ENCODE measurements around the gene EEF1AKMT3. TPM values are rescaled to one million over a fixed set of nuclear protein-coding genes. Genes with fewer than 3 reads are reported as not detected.

EEF1AKMT3 gene
- total and polyA plus RNA-seq, 8 donors = 3.3 to 61.4 (median 9.2) TPM

GRCh38 chr12:57741844-57742738, 30.3 kb upstream of the EEF1AKMT3 start:
- 39 to 57% (median 45%) methylated on average over 14 of the region's 14 CpGs for WGBS, 5 donors
- peaks cover 4 to 10% (median 8%) of the 10 kb centered on the region in 4 donors for H3K36me3 ChIP-seq
- H3K4me3 ChIP-seq = peak overlapping the region; percentile 11 to 41 (median 36)
- H3K9me3 ChIP-seq = no peaks in the 10 kb centered on the region
- peak; percentile 50 to 67 for DNase-seq
- peaks cover 33 to 57% (median 41%) of the 10 kb centered on the region in 4 donors for H3K4me1 ChIP-seq
- intact Hi-C loops (cut with DNase I; ENCODE audit: low total_unique reads) = no loop called here
- no peak for TF ChIP-seq POLR2A (IDR thresholded peaks at IDR 0.05)
- TF ChIP-seq CTCF (IDR thresholded peaks at IDR 0.05) = no peak
- TF ChIP-seq POLR2AphosphoS5 (IDR thresholded peaks at IDR 0.05) = no peak
- no peak for TF ChIP-seq EP300 (IDR thresholded peaks at IDR 0.05)
- peak overlapping the region in 4 of 5 donors; percentile 10 to 71 (median 29) for H3K27ac ChIP-seq
- H3K27me3 ChIP-seq = peaks cover 8 to 64% (median 35%) of the 10 kb centered on the region in 3 donors

- intact Hi-C loops (cut with DNase I; ENCODE audit: low total_unique reads) = no loop called here
- WGBS, 5 donors = 80 to 96% (median 91%) methylated on average over 2 of the region's 2 CpGs
- peaks cover 20 to 27% (median 25%) of the 10 kb centered on the region in 4 donors for H3K36me3 ChIP-seq
- H3K27me3 ChIP-seq = peaks cover 0 to 47% (median 18%) of the 10 kb centered on the region in 3 donors
- no peak overlapping the region for H3K4me3 ChIP-seq
- no peak for DNase-seq
- peak overlapping the region in 2 of 5 donors; percentile 95 to 97 for H3K27ac ChIP-seq
- peaks cover 16 to 41% (median 24%) of the 10 kb centered on the region in 4 donors for H3K4me1 ChIP-seq
- TF ChIP-seq CTCF (IDR thresholded peaks at IDR 0.05) (no peak), POLR2AphosphoS5 (IDR thresholded peaks at IDR 0.05) (no peak), EP300 (IDR thresholded peaks at IDR 0.05) (no peak), POLR2A (IDR thresholded peaks at IDR 0.05) (no peak)
- no peaks in the 10 kb centered on the region for H3K9me3 ChIP-seq
Measured at GRCh38 chr12:57743769-57744168, 28.6 kb upstream of the EEF1AKMT3 start.

- peak; percentile 73 to 92 for DNase-seq
- H3K27ac ChIP-seq = peak overlapping the region; percentile 87 to 97 (median 95)
- no peak for TF ChIP-seq POLR2AphosphoS5 (IDR thresholded peaks at IDR 0.05)
- TF ChIP-seq EP300 (IDR thresholded peaks at IDR 0.05) = peak; percentile 66
- TF ChIP-seq POLR2A (IDR thresholded peaks at IDR 0.05) = no peak
- TF ChIP-seq CTCF (IDR thresholded peaks at IDR 0.05) = no peak
- intact Hi-C loops (cut with DNase I; ENCODE audit: low total_unique reads) = no loop called here
- H3K4me1 ChIP-seq = peaks cover 11 to 36% (median 20%) of the 10 kb centered on the region in 4 donors
- peak overlapping the region; percentile 63 to 86 (median 73) for H3K4me3 ChIP-seq
- H3K36me3 ChIP-seq = peaks cover 25 to 32% (median 30%) of the 10 kb centered on the region in 4 donors
- H3K27me3 ChIP-seq = peaks cover 0 to 42% (median 13%) of the 10 kb centered on the region in 3 donors
- 7 to 14% (median 9%) methylated on average over 19 to 21 of the region's 21 CpGs for WGBS, 5 donors
- no peaks in the 10 kb centered on the region for H3K9me3 ChIP-seq
Measured at GRCh38 chr12:57744194-57744776, 28.1 kb upstream of the EEF1AKMT3 start.

- H3K4me3 ChIP-seq = peak within 1 kb of the TSS; percentile 63 to 86 (median 73)
- peaks cover 0 to 36% (median 6%) of the 10 kb centered on the region in 3 donors for H3K27me3 ChIP-seq
- H3K36me3 ChIP-seq = peaks cover 25 to 39% (median 37%) of the 10 kb centered on the region in 4 donors
- intact Hi-C loops (cut with DNase I; ENCODE audit: low total_unique reads) = no loop called here
- WGBS, 5 donors = 0 to 1% (median 0%) methylated on average over 29 of the region's 29 CpGs
- no peaks in the 10 kb centered on the region for H3K9me3 ChIP-seq
- H3K4me1 ChIP-seq = peaks cover 10 to 33% (median 18%) of the 10 kb centered on the region in 4 donors
- DNase-seq = peak; percentile 98 to 99
- TF ChIP-seq EP300 (IDR thresholded peaks at IDR 0.05) (no peak), POLR2AphosphoS5 (IDR thresholded peaks at IDR 0.05) (peak; percentile 77 to 81 (median 79)), POLR2A (IDR thresholded peaks at IDR 0.05) (peak in 1 of 4 donors; percentile 37), CTCF (IDR thresholded peaks at IDR 0.05) (peak in 1 of 7 experiments; percentile 3)
- peak within 1 kb of the TSS; percentile 94 to 97 (median 95) for H3K27ac ChIP-seq
Measured at GRCh38 chr12:57744777-57745484, 27.5 kb upstream of the EEF1AKMT3 start, which contains the start of gene TSPAN31. Gene TSPAN31 (plus strand): TSS chr12:57745039. CDS start chr12:57745155, 116 bp downstream.

Measured in stomach (tissue), 9 donors.